Natural killer cell (primary cell): ENCODE results near the gene DLK1. TPM values are rescaled to one million over a fixed set of nuclear protein-coding genes. Genes with fewer than 3 reads are reported as not detected.

Experiments
- ATAC-seq, 3 donors: fragments of 150-1000 bp in 2 of 3; fragments of 200-7000 bp in 1 of 3; cut with Tn5 transposase; 1 replicate in 1 of 3; 2 replicates in 2 of 3; pipeline ENCODE4 v1.10.0; 2021; ENCODE audit warnings: mild to moderate bottlenecking in 2 of 3, moderate library complexity in 2 of 3
- DNase-seq, 2 donors: peaks; one replicate each; pipeline versions ENCODE4 v3.0.0 to v3.0.0-alpha.2; 2013 to 2021; ENCODE audit warnings: mixed read lengths in 1 of 2
- H3K27ac ChIP-seq: one replicate; pipeline ENCODE4 v1.5.1; 2013; ENCODE audit warnings: mild to moderate bottlenecking, low read length
- H3K27me3 ChIP-seq: one replicate; pipeline ENCODE4 v1.6.1; 2013; ENCODE audit warnings: low read length; ENCODE audit not compliant: control insufficient read depth, insufficient read depth
- H3K36me3 ChIP-seq: one replicate; pipeline ENCODE4 v1.6.1; 2013; ENCODE audit warnings: low read length; ENCODE audit not compliant: control insufficient read depth, insufficient read depth
- H3K4me1 ChIP-seq: one replicate; pipeline ENCODE4 v1.6.1; 2013; ENCODE audit warnings: low read length; ENCODE audit not compliant: control insufficient read depth, insufficient read depth
- H3K4me3 ChIP-seq: one replicate; pipeline ENCODE4 v1.5.1; 2013; ENCODE audit warnings: low read length
- H3K9me3 ChIP-seq: one replicate; pipeline ENCODE4 v1.6.1; 2013; ENCODE audit warnings: low read length; ENCODE audit not compliant: control insufficient read depth, insufficient read depth
- H3K27ac Mint-ChIP-seq, 2 donors: one replicate each; pipeline ENCODE4 v1.8.0; 2022; ENCODE audit warnings: mild to moderate bottlenecking in 2 of 2, mixed read lengths in 2 of 2, moderate library complexity in 1 of 2
- H3K27me3 Mint-ChIP-seq, 2 donors: one replicate each; pipeline ENCODE4 v1.8.0; 2022; ENCODE audit warnings: low read depth in 2 of 2, mixed read lengths in 2 of 2
- H3K36me3 Mint-ChIP-seq: one replicate; pipeline ENCODE4 v1.8.0; 2022; ENCODE audit warnings: mixed read lengths
- H3K4me1 Mint-ChIP-seq, 2 donors: one replicate each; pipeline ENCODE4 v1.8.0; 2022; ENCODE audit warnings: mixed read lengths in 2 of 2
- H3K4me3 Mint-ChIP-seq: one replicate; pipeline ENCODE4 v1.8.0; 2022; ENCODE audit warnings: mild to moderate bottlenecking, moderate library complexity, mixed read lengths
- H3K9me3 Mint-ChIP-seq, 2 donors: one replicate each; pipeline ENCODE4 v1.8.0; 2022; ENCODE audit warnings: mixed read lengths in 2 of 2
- WGBS: methylation state at CpG from one replicate; pipeline ENCODE4 v1.1.7; 2013; ENCODE audit warnings: missing lambda C conversion rate; ENCODE audit not compliant: insufficient coverage; 5-methylcytosine and 5-hydroxymethylcytosine counted together
- intact Hi-C: fragments of 100-400 bp; cut with micrococcal nuclease; formaldehyde crosslinking; loops from one replicate; pipeline ENCODE4 v1.14.2; 2022
- total RNA-seq, 4 donors: library from RNA; stranded (reverse); fragments of 120-200 nt in 1 of 4; gene quantifications; one replicate each; pipeline versions ENCODE4 v1.2.3 to v1.2.4, GENCODE V29; 2013 to 2022
- TF ChIP-seq, protein P1 (sequence below): fragments of 200-600 bp; IDR thresholded peaks from one replicate; pipeline ENCODE4 v1.8.0; 2022; ENCODE audit warnings: antibody characterized with exemption

The DLK1 gene
- total RNA-seq, 3 donors from 2014 or later (not counting 1 experiment from before 2014, with no cell fraction given) = not detected

GRCh38 chr14:100712490-100712889 is 14.2 kb upstream of the DLK1 start:
- Mint-ChIP-seq H3K36me3 (no peaks in the 10 kb centered on the region), H3K9me3 (no peaks in the 10 kb centered on the region), H3K27me3 (peaks cover 11 to 21% of the 10 kb centered on the region in 2 donors), H3K4me1 (peaks cover 0 to 5% of the 10 kb centered on the region in 2 donors), H3K27ac (no peak overlapping the region), H3K4me3 (no peak overlapping the region)
- Histone ChIP-seq H3K9me3 (no peaks in the 10 kb centered on the region), H3K4me3 (no peak overlapping the region), H3K4me1 (peaks cover 7% of the 10 kb centered on the region), H3K27ac (no peak overlapping the region), H3K36me3 (no peaks in the 10 kb centered on the region), H3K27me3 (no peaks in the 10 kb centered on the region)
- TF ChIP-seq, protein P1, sequence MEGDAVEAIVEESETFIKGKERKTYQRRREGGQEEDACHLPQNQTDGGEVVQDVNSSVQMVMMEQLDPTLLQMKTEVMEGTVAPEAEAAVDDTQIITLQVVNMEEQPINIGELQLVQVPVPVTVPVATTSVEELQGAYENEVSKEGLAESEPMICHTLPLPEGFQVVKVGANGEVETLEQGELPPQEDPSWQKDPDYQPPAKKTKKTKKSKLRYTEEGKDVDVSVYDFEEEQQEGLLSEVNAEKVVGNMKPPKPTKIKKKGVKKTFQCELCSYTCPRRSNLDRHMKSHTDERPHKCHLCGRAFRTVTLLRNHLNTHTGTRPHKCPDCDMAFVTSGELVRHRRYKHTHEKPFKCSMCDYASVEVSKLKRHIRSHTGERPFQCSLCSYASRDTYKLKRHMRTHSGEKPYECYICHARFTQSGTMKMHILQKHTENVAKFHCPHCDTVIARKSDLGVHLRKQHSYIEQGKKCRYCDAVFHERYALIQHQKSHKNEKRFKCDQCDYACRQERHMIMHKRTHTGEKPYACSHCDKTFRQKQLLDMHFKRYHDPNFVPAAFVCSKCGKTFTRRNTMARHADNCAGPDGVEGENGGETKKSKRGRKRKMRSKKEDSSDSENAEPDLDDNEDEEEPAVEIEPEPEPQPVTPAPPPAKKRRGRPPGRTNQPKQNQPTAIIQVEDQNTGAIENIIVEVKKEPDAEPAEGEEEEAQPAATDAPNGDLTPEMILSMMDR = no peak
- ATAC-seq = no peak
- DNase-seq = no peak
- WGBS = 85% methylated on average over 7 of the region's 7 CpGs
- intact Hi-C loops = loop anchor here (5.0 kb wide), 1 partner anchor 915 kb away; no protein-coding TSS in a partner anchor

DNA sequence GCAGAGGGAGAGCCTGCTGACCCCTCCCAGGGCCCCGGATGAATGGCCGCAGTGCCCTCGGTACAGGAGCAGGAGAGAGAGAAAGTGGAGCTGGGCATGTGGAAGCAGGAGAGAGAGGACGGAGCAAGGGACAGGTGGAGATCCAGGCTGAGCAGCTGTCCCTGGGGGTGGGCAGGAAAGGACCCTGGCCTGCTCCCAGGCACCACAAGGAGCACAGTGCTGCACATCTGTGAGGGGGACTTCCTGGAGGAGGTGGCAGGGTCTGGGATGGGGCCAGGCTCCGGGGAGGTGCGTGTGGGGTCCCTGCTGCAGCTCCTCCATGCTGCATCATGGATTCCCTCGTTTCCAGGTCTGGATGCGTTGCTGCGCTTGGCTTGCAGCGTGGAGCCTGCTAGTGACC is 13.0 kb upstream of the DLK1 start:
- H3K27ac Mint-ChIP-seq = no peak overlapping the region
- no peak overlapping the region for H3K4me3 Mint-ChIP-seq
- intact Hi-C loops = loop anchor here (5.0 kb wide), 1 partner anchor 914 kb away; no protein-coding TSS in a partner anchor
- 46% methylated on average over 10 of the region's 10 CpGs for WGBS
- peaks cover 13 to 26% of the 10 kb centered on the region in 2 donors for H3K27me3 Mint-ChIP-seq
- H3K27ac ChIP-seq = no peak overlapping the region
- no peaks in the 10 kb centered on the region for H3K9me3 ChIP-seq
- no peaks in the 10 kb centered on the region for H3K36me3 Mint-ChIP-seq
- H3K4me1 ChIP-seq = peaks cover 7% of the 10 kb centered on the region
- ATAC-seq = no peak
- H3K4me1 Mint-ChIP-seq = peaks cover 0 to 5% of the 10 kb centered on the region in 2 donors
- H3K27me3 ChIP-seq = no peaks in the 10 kb centered on the region
- H3K36me3 ChIP-seq = no peaks in the 10 kb centered on the region
- no peak overlapping the region for H3K4me3 ChIP-seq
- no peaks in the 10 kb centered on the region for H3K9me3 Mint-ChIP-seq
- TF ChIP-seq, protein P1 = no peak
- no peak for DNase-seq

DNA sequence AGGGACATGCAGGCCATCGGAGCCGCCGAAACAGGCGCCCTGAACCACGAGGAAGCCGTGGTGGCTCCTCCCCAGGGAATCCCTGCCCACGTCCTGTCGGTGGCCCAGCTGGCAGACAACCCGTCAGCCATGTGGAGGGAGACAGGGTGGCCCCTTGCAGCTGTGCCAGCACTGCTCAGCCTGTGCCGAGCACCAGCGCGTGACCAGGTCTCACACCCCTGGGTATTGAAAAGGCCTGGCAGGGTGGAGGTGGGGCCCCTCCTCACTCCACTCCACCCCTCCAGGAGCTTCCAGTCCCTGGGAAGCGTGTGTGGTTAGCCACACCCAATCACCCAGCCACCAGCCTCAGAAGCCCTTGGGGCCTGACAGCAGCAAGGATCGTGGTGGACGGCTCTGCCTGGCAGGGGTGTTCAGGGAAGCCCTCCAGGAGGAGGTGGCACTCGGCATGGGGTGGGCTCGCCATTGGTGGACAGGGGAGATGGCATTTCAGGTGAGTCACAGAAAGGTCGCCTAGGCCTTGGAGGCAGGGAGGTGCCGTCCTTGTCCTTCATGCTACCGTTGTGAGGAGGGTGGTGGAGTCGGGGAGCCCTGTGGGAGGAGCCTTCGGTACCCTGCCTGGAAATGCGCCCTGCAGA is 12.3 kb upstream of the DLK1 start:
- intact Hi-C loops = loop anchor here (5.0 kb wide), 1 partner anchor 913 kb away; no protein-coding TSS in a partner anchor
- no peak overlapping the region for H3K4me3 Mint-ChIP-seq
- 41% methylated on average over 23 of the region's 23 CpGs for WGBS

More for the DNA sequence above, 12.3 kb upstream of the DLK1 start:
- no peaks in the 10 kb centered on the region for H3K27me3 ChIP-seq
- TF ChIP-seq, protein P1 = no peak
- H3K36me3 ChIP-seq = no peaks in the 10 kb centered on the region
- no peak overlapping the region for H3K4me3 ChIP-seq
- Mint-ChIP-seq H3K27me3 (peaks cover 19 to 31% of the 10 kb centered on the region in 2 donors), H3K36me3 (no peaks in the 10 kb centered on the region), H3K9me3 (no peaks in the 10 kb centered on the region), H3K27ac (no peak overlapping the region), H3K4me1 (peaks cover 0 to 5% of the 10 kb centered on the region in 2 donors)
- peaks cover 7% of the 10 kb centered on the region for H3K4me1 ChIP-seq
- ATAC-seq = no peak
- no peaks in the 10 kb centered on the region for H3K9me3 ChIP-seq
- no peak for DNase-seq
- no peak overlapping the region for H3K27ac ChIP-seq
